ENCODE measurements around the gene APOA5. TPM values are rescaled to one million over a fixed set of nuclear protein-coding genes. Genes with fewer than 3 reads are reported as not detected.
"Not testable (repeated sequence)": the region's sequence is repeated elsewhere in the genome, so short reads cannot be mapped to it uniquely, and the experiment has no call there.

Gene APOA5
- total RNA-seq = not detected

DNA sequence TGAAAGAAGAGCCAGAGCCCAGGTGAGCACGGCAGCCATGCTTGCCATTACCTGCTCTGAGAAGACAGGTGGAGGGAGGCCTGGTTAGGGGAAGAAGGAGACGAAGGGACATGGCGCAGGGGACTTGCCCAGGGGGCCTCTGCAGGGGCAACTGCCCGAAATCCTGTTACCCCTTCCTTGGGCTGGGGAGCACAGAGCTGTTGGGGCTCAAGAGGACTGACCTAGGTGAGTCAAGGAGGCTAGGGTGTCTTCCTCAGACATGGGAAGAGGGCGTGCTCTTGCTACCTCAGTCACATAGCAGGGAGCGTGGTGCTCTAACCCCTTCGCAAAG, at the start of gene APOA5:
TSS of gene APOA5 (minus strand) at position 67 of the 331 bp plus-strand sequence. CDS start at position 48, 19 bp downstream.
- peaks cover 21% of the 10 kb centered on the region for H3K4me1 ChIP-seq (ENCODE audit: insufficient read depth, low read length)
- no peaks in the 10 kb centered on the region for H3K27me3 ChIP-seq (ENCODE audit: insufficient read depth, low read length)
- no peaks in the 10 kb centered on the region for H3K9me3 ChIP-seq (ENCODE audit: low read depth, low read length)
- no peak within 1 kb of the TSS for H3K4me3 ChIP-seq (ENCODE audit: low read length)

DNA sequence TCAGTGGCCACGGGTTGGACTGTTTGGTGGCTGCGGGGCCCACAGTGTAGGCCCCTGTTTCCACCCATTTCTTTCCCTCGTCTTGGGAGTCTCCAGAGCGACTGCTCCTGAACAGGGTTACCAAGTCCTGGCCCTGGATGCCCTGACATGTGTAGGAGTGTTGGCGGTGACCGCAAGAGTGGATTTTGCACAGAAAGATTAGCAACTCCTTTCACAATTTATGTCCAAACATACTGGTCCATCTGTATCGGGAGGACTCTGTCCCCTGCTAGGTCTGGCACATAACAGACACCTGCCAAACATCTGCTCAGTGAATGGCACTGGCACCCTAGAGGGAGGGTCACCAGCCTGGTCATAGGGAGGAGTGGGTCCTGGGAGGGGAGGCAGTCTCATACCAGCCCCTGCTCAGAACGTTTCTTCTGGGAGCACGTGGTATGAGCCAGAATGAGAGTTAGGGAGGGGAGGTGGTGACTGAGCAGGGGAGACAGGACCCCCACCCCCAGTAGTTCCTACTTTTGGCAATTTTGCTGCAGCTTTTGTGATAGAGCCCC, 49.1 kb upstream of the APOA5 start:
- H3K9me3 ChIP-seq (ENCODE audit: low read depth, low read length) = no peaks in the 10 kb centered on the region
- H3K4me1 ChIP-seq (ENCODE audit: insufficient read depth, low read length) = peaks cover 7% of the 10 kb centered on the region
- no peak overlapping the region for H3K4me3 ChIP-seq (ENCODE audit: low read length)
- H3K27me3 ChIP-seq (ENCODE audit: insufficient read depth, low read length) = no peaks in the 10 kb centered on the region

DNA sequence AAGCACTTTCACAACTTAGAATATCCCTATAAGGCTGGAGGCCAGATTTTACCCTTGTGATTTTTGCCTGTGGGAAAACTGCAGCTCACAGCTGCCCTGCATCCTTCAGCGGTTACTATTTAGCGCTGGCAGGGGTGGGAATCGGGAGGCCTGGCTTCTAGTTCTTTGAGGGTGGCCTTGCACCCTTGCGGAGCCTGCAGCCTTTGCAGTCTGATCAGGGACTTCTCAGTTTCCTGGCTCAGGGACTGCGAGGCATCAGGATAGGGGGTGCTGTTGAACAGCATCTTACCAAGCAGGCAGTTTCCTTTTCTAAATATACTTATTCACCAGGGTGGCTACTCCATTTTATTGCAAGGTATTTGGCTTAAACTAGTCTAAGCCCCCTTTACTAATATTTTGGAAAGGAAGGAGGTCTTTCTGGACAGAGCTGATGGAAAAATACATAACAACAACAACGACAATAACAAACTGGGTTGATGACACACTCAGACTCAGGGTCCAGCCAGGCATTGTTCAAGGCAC, 48.6 kb upstream of the APOA5 start:
- H3K4me1 ChIP-seq (ENCODE audit: insufficient read depth, low read length) = peaks cover 12% of the 10 kb centered on the region
- no peaks in the 10 kb centered on the region for H3K9me3 ChIP-seq (ENCODE audit: low read depth, low read length)
- H3K27me3 ChIP-seq (ENCODE audit: insufficient read depth, low read length) = no peaks in the 10 kb centered on the region
- H3K4me3 ChIP-seq (ENCODE audit: low read length) = no peak overlapping the region

GRCh38 chr11:116838321-116839084, 46.8 kb upstream of the APOA5 start:
- Histone ChIP-seq H3K4me3 (ENCODE audit: low read length) (no peak overlapping the region), H3K9me3 (ENCODE audit: low read depth, low read length) (no peaks in the 10 kb centered on the region)

GRCh38 chr11:116837231-116838091, 45.8 kb upstream of the APOA5 start, which contains the start of gene APOA1:
TSS of gene APOA1 (minus strand) at chr11:116837622. CDS start at chr11:116837387, 235 bp downstream.
- H3K4me3 ChIP-seq (ENCODE audit: low read length) = no peak within 1 kb of the TSS
- no peaks in the 10 kb centered on the region for H3K27me3 ChIP-seq (ENCODE audit: insufficient read depth, low read length)
- H3K9me3 ChIP-seq (ENCODE audit: low read depth, low read length) = no peaks in the 10 kb centered on the region
- H3K4me1 ChIP-seq (ENCODE audit: insufficient read depth, low read length) = peaks cover 18% of the 10 kb centered on the region

More at GRCh38 chr11:116838321-116839084, 46.8 kb upstream of the APOA5 start:
- Histone ChIP-seq H3K4me1 (ENCODE audit: insufficient read depth, low read length) (peaks cover 18% of the 10 kb centered on the region), H3K27me3 (ENCODE audit: insufficient read depth, low read length) (no peaks in the 10 kb centered on the region)

DNA sequence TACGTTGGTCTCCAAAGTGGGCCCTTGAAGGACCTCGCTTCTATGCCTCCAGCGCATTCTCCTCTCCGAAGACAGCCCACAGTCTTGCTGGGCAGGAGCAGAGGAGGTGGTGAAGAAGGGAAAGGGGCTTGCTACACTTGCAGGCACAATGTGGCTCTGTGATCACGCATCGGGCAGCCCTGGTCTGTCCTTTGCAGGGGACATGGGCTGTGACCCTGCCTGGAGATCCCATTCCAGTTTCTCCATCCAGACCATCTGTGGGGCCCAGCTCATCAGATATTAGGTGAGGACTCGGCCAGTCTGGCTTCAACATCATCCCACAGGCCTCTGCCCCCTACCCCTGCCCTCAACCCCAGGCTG, 44.9 kb upstream of the APOA5 start:
- Histone ChIP-seq H3K27me3 (ENCODE audit: insufficient read depth, low read length) (no peaks in the 10 kb centered on the region), H3K4me3 (ENCODE audit: low read length) (no peak overlapping the region), H3K4me1 (ENCODE audit: insufficient read depth, low read length) (peaks cover 18% of the 10 kb centered on the region)

GRCh38 chr11:116835791-116836631, 44.3 kb upstream of the APOA5 start:
- H3K9me3 ChIP-seq (ENCODE audit: low read depth, low read length) = no peaks in the 10 kb centered on the region
- H3K27me3 ChIP-seq (ENCODE audit: insufficient read depth, low read length) = no peaks in the 10 kb centered on the region
- H3K4me3 ChIP-seq (ENCODE audit: low read length) = peak overlapping the region; percentile 23
- H3K4me1 ChIP-seq (ENCODE audit: insufficient read depth, low read length) = peaks cover 18% of the 10 kb centered on the region

More for the DNA sequence above, 44.9 kb upstream of the APOA5 start:
- no peaks in the 10 kb centered on the region for H3K9me3 ChIP-seq (ENCODE audit: low read depth, low read length)

GRCh38 chr11:116835042-116835772, 43.5 kb upstream of the APOA5 start:
- peaks cover 18% of the 10 kb centered on the region for H3K4me1 ChIP-seq (ENCODE audit: insufficient read depth, low read length)
- H3K4me3 ChIP-seq (ENCODE audit: low read length) = peak overlapping the region; percentile 23
- H3K27me3 ChIP-seq (ENCODE audit: insufficient read depth, low read length) = no peaks in the 10 kb centered on the region
- no peaks in the 10 kb centered on the region for H3K9me3 ChIP-seq (ENCODE audit: low read depth, low read length)

DNA sequence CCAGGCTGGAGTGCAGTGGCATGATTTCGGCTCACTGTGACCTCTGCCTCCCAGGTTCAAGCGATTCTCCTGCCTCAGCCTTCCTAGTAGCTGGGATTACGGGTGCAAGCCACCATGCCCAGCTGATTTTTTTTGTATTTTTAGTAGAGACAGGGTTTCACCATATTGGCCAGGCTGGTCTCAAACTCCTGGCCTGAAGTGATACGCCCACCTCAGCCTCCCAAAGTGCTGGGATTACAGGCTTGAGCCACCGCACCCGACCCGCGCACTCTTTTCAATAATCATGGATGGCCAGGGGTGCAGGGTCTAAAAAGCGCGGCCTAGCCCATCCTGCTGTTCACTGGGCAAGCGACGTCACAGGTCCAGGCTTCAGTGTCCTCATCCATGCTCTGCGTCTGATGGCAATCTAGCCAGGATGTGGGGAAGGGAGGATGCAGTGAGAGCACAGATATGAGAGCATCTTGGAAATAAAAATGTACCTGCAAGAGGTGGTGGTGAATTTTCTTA, 42.9 kb upstream of the APOA5 start:
- H3K4me3 ChIP-seq (ENCODE audit: low read length); H3K9me3 ChIP-seq (ENCODE audit: low read depth, low read length); H3K27me3 ChIP-seq (ENCODE audit: insufficient read depth, low read length): not testable (repeated sequence)
- peaks cover 18% of the 10 kb centered on the region for H3K4me1 ChIP-seq (ENCODE audit: insufficient read depth, low read length)

- no peak overlapping the region for H3K4me3 ChIP-seq (ENCODE audit: low read length)
- H3K4me1 ChIP-seq (ENCODE audit: insufficient read depth, low read length) = peaks cover 18% of the 10 kb centered on the region
- H3K9me3 ChIP-seq (ENCODE audit: low read depth, low read length) = no peaks in the 10 kb centered on the region
- H3K27me3 ChIP-seq (ENCODE audit: insufficient read depth, low read length) = no peaks in the 10 kb centered on the region
Measured at GRCh38 chr11:116833816-116834534, 42.3 kb upstream of the APOA5 start.

GRCh38 chr11:116833491-116833815, 41.8 kb upstream of the APOA5 start:
- Histone ChIP-seq H3K27me3 (ENCODE audit: insufficient read depth, low read length) (no peaks in the 10 kb centered on the region), H3K4me3 (ENCODE audit: low read length) (no peak overlapping the region), H3K9me3 (ENCODE audit: low read depth, low read length) (no peaks in the 10 kb centered on the region), H3K4me1 (ENCODE audit: insufficient read depth, low read length) (peaks cover 18% of the 10 kb centered on the region)

GRCh38 chr11:116832350-116833290, 40.9 kb upstream of the APOA5 start:
- no peaks in the 10 kb centered on the region for H3K9me3 ChIP-seq (ENCODE audit: low read depth, low read length)
- H3K4me1 ChIP-seq (ENCODE audit: insufficient read depth, low read length) = peaks cover 18% of the 10 kb centered on the region
- H3K4me3 ChIP-seq (ENCODE audit: low read length) = no peak overlapping the region
- no peaks in the 10 kb centered on the region for H3K27me3 ChIP-seq (ENCODE audit: insufficient read depth, low read length)
